Measurements from ENCODE around the gene KCNJ18.

KCNJ18 gene

GRCh38 chr17:21677126-21677910, 15.0 kb upstream of the KCNJ18 start:
- Histone ChIP-seq H3K79me1 (ENCODE audit: low read length) (no peaks in the 10 kb centered on the region), H3K79me2 (ENCODE audit: control insufficient read depth, insufficient read depth, low read length) (no peaks in the 10 kb centered on the region), H3K4me2 (ENCODE audit: low read length) (no peak overlapping the region), H3K23ac (ENCODE audit: low read length) (no peak overlapping the region), H4K8ac (ENCODE audit: low read depth, low read length) (no peak overlapping the region), H3K4me3 (ENCODE audit: low read length) (no peak overlapping the region), H2BK15ac (replicated peaks; ENCODE audit: low read depth) (no peak overlapping the region), H3K4ac (ENCODE audit: low read depth, low read length) (no peak overlapping the region), H3K27me3 (ENCODE audit: insufficient read depth, low read length, poor library complexity) (no peaks in the 10 kb centered on the region), H3K36me3 (ENCODE audit: control insufficient read depth, insufficient read depth, low read length) (no peaks in the 10 kb centered on the region), H4K5ac (ENCODE audit: low read length) (no peak overlapping the region), H3K9ac (ENCODE audit: low read length) (no peak overlapping the region), H2BK5ac (ENCODE audit: low read length) (no peak overlapping the region), H3K56ac (ENCODE audit: low read length) (no peak overlapping the region), H2AK5ac (ENCODE audit: low read length) (no peak overlapping the region), H2BK120ac (ENCODE audit: low read depth, low read length) (no peak overlapping the region), H3K4me1 (ENCODE audit: control insufficient read depth, low read depth, low read length) (no peaks in the 10 kb centered on the region), H3K18ac (ENCODE audit: low read length) (no peak overlapping the region), H3K27ac (ENCODE audit: low read depth, low read length) (no peak overlapping the region)
- no peak for DNase-seq
- WGBS (ENCODE audit: extremely low coverage, insufficient coverage, low lambda C conversion rate), result no CpG with 5 or more reads among the region's 15 CpGs

DNA sequence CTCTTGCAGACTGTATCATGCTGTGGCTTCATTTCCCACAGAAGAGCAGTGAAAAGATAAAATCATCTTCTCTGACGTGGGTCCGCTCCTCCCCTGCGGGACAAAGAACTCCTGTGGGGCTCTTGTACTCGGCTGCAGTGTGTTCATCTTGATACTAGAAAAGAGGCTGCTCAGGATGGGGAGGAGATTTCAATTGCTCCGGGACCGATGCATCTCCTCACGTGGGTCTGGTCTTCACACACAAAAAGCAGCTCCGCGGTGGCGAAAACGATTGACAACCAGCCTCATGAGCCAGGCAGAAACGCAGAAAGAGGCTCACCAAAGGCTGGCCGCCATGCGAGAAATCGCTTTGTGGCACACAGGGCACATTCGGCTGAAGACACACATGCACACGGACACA, 14.4 kb upstream of the KCNJ18 start:
- no peaks in the 10 kb centered on the region for H3K27me3 ChIP-seq (ENCODE audit: insufficient read depth, low read length, poor library complexity)
- H3K4me3 ChIP-seq (ENCODE audit: low read length), result no peak overlapping the region
- H2BK15ac ChIP-seq (replicated peaks; ENCODE audit: low read depth), result no peak overlapping the region
- H3K4ac ChIP-seq (ENCODE audit: low read depth, low read length), result no peak overlapping the region
- H3K27ac ChIP-seq (ENCODE audit: low read depth, low read length), result no peak overlapping the region
- H2BK120ac ChIP-seq (ENCODE audit: low read depth, low read length), result no peak overlapping the region
- no peak overlapping the region for H3K9ac ChIP-seq (ENCODE audit: low read length)
- no peaks in the 10 kb centered on the region for H3K79me2 ChIP-seq (ENCODE audit: control insufficient read depth, insufficient read depth, low read length)
- H4K8ac ChIP-seq (ENCODE audit: low read depth, low read length), result no peak overlapping the region
- no peak overlapping the region for H3K23ac ChIP-seq (ENCODE audit: low read length)
- no peak overlapping the region for H3K4me2 ChIP-seq (ENCODE audit: low read length)
- no peak overlapping the region for H2BK5ac ChIP-seq (ENCODE audit: low read length)
- H3K36me3 ChIP-seq (ENCODE audit: control insufficient read depth, insufficient read depth, low read length), result no peaks in the 10 kb centered on the region
- no peak overlapping the region for H2AK5ac ChIP-seq (ENCODE audit: low read length)
- no peaks in the 10 kb centered on the region for H3K79me1 ChIP-seq (ENCODE audit: low read length)
- no peak for DNase-seq
- no peak overlapping the region for H3K56ac ChIP-seq (ENCODE audit: low read length)
- no peak overlapping the region for H3K18ac ChIP-seq (ENCODE audit: low read length)
- WGBS (ENCODE audit: extremely low coverage, insufficient coverage, low lambda C conversion rate), result no CpG with 5 or more reads among the region's 17 CpGs
- H3K4me1 ChIP-seq (ENCODE audit: control insufficient read depth, low read depth, low read length), result no peaks in the 10 kb centered on the region
- H4K5ac ChIP-seq (ENCODE audit: low read length), result no peak overlapping the region

DNA sequence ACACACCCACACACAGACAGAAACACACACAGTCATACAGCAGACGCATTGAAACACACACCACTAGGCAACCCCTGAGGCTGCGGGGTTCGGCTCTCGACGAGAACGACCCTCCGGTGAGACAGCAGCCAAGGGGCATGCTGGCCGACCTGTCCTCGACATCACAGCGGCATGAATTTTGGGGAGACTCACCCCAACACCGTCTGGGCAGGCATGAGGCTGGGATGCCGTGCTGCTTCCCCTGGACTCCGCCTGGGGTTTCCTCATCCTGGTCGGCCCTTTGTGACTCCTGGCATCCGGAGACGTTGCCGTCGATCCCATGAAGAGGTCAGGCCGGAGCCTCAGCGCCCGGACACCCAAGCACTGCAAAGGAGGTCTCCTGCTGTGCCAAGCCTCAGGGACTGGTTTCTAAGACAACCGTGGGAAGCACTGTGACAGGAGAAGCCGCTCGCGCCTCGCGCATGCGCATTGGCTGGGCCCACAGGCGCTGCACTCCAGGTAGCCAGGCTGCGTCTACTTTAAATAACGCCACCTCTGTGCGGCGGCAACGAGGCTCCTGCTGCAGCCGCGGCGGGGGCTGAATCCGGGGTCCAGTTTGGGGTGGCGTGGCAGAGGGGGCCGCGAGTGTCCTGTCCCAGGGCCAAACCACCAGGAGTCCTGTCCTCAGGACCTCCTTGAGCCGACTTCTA, 13.8 kb upstream of the KCNJ18 start:
- H3K4me2 ChIP-seq (ENCODE audit: low read length), result no peak overlapping the region
- no CpG with 5 or more reads among the region's 42 CpGs for WGBS (ENCODE audit: extremely low coverage, insufficient coverage, low lambda C conversion rate)
- DNase-seq, result no peak
- no peaks in the 10 kb centered on the region for H3K79me1 ChIP-seq (ENCODE audit: low read length)
- no peak overlapping the region for H4K8ac ChIP-seq (ENCODE audit: low read depth, low read length)
- no peaks in the 10 kb centered on the region for H3K27me3 ChIP-seq (ENCODE audit: insufficient read depth, low read length, poor library complexity)
- H3K56ac ChIP-seq (ENCODE audit: low read length), result no peak overlapping the region
- no peaks in the 10 kb centered on the region for H3K79me2 ChIP-seq (ENCODE audit: control insufficient read depth, insufficient read depth, low read length)
- H2BK120ac ChIP-seq (ENCODE audit: low read depth, low read length), result no peak overlapping the region
- H3K9ac ChIP-seq (ENCODE audit: low read length), result no peak overlapping the region
- H3K4ac ChIP-seq (ENCODE audit: low read depth, low read length), result no peak overlapping the region
- no peaks in the 10 kb centered on the region for H3K4me1 ChIP-seq (ENCODE audit: control insufficient read depth, low read depth, low read length)
- no peak overlapping the region for H3K23ac ChIP-seq (ENCODE audit: low read length)
- no peak overlapping the region for H2AK5ac ChIP-seq (ENCODE audit: low read length)
- H2BK5ac ChIP-seq (ENCODE audit: low read length), result no peak overlapping the region
- no peak overlapping the region for H3K27ac ChIP-seq (ENCODE audit: low read depth, low read length)
- H4K5ac ChIP-seq (ENCODE audit: low read length), result no peak overlapping the region
- no peak overlapping the region for H2BK15ac ChIP-seq (replicated peaks; ENCODE audit: low read depth)
- no peak overlapping the region for H3K18ac ChIP-seq (ENCODE audit: low read length)
- no peaks in the 10 kb centered on the region for H3K36me3 ChIP-seq (ENCODE audit: control insufficient read depth, insufficient read depth, low read length)
- no peak overlapping the region for H3K4me3 ChIP-seq (ENCODE audit: low read length)

DNA sequence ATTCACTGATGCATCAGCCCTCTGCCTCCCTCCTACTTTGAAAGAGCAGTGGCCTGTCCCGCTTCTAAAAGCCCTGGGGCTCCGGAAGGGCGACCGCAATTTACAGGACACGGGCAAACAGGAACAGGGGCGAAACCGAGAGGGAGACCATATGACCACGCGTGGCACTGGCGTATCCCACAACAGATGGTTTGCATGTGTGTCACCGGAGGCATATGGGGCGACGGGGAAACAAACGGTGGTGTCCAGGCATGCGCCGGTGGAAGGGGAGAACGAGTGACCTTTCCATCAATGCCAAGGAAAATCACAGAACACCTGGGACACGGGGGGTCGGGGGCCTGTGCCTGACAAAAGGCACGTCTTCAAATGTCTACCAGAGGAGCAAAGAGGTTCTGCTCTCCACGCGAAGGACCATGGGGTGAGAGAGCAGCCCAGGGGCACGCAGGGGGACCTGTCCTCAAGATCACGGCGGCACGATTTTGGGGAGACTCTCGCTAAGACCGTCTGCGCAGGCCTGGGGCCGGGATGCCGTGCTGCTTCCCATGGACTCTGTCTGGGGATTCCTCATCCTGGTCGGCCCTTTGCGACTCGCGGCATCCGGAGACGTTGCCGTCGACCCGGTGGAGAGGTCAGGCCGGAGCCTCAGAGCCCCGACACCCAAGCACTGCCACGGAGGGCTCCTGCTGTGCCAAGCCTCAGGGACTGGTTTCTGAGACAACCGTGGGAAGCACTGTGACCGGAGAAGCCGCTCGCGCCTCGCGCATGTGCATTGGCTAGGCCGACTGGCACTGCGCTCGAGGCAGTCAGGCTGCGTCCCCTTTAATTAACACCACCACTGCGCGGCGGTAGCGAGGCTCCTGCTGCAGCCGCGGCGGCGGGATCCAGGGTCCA, 12.8 kb upstream of the KCNJ18 start:
- no peak overlapping the region for H3K4me2 ChIP-seq (ENCODE audit: low read length)
- H4K8ac ChIP-seq (ENCODE audit: low read depth, low read length), result no peak overlapping the region
- H3K4me3 ChIP-seq (ENCODE audit: low read length), result no peak overlapping the region
- H3K27me3 ChIP-seq (ENCODE audit: insufficient read depth, low read length, poor library complexity), result no peaks in the 10 kb centered on the region
- H3K79me2 ChIP-seq (ENCODE audit: control insufficient read depth, insufficient read depth, low read length), result no peaks in the 10 kb centered on the region
- no peak overlapping the region for H2AK5ac ChIP-seq (ENCODE audit: low read length)
- H3K18ac ChIP-seq (ENCODE audit: low read length), result no peak overlapping the region
- no peak overlapping the region for H3K56ac ChIP-seq (ENCODE audit: low read length)
- no peaks in the 10 kb centered on the region for H3K36me3 ChIP-seq (ENCODE audit: control insufficient read depth, insufficient read depth, low read length)
- H3K27ac ChIP-seq (ENCODE audit: low read depth, low read length), result no peak overlapping the region
- no peak overlapping the region for H2BK15ac ChIP-seq (replicated peaks; ENCODE audit: low read depth)
- no peaks in the 10 kb centered on the region for H3K79me1 ChIP-seq (ENCODE audit: low read length)
- H3K23ac ChIP-seq (ENCODE audit: low read length), result no peak overlapping the region
- no peak overlapping the region for H3K9ac ChIP-seq (ENCODE audit: low read length)
- no CpG with 5 or more reads among the region's 62 CpGs for WGBS (ENCODE audit: extremely low coverage, insufficient coverage, low lambda C conversion rate)
- H2BK5ac ChIP-seq (ENCODE audit: low read length), result no peak overlapping the region
- DNase-seq, result no peak
- H4K5ac ChIP-seq (ENCODE audit: low read length), result no peak overlapping the region
- no peak overlapping the region for H2BK120ac ChIP-seq (ENCODE audit: low read depth, low read length)
- H3K4ac ChIP-seq (ENCODE audit: low read depth, low read length), result no peak overlapping the region
- H3K4me1 ChIP-seq (ENCODE audit: control insufficient read depth, low read depth, low read length), result no peaks in the 10 kb centered on the region

- H3K4me1 ChIP-seq (ENCODE audit: control insufficient read depth, low read depth, low read length), result no peaks in the 10 kb centered on the region
- H3K79me2 ChIP-seq (ENCODE audit: control insufficient read depth, insufficient read depth, low read length), result no peaks in the 10 kb centered on the region
- no peak overlapping the region for H3K23ac ChIP-seq (ENCODE audit: low read length)
- no peak overlapping the region for H2AK5ac ChIP-seq (ENCODE audit: low read length)
- no peaks in the 10 kb centered on the region for H3K79me1 ChIP-seq (ENCODE audit: low read length)
- no peak overlapping the region for H3K4ac ChIP-seq (ENCODE audit: low read depth, low read length)
- no CpG with 5 or more reads among the region's 19 CpGs for WGBS (ENCODE audit: extremely low coverage, insufficient coverage, low lambda C conversion rate)
- DNase-seq, result no peak
- H3K36me3 ChIP-seq (ENCODE audit: control insufficient read depth, insufficient read depth, low read length), result no peaks in the 10 kb centered on the region
- H3K9ac ChIP-seq (ENCODE audit: low read length), result no peak overlapping the region
- H3K18ac ChIP-seq (ENCODE audit: low read length), result no peak overlapping the region
- H4K8ac ChIP-seq (ENCODE audit: low read depth, low read length), result no peak overlapping the region
- H3K27me3 ChIP-seq (ENCODE audit: insufficient read depth, low read length, poor library complexity), result no peaks in the 10 kb centered on the region
- H2BK5ac ChIP-seq (ENCODE audit: low read length), result no peak overlapping the region
- H2BK15ac ChIP-seq (replicated peaks; ENCODE audit: low read depth), result no peak overlapping the region
- H4K5ac ChIP-seq (ENCODE audit: low read length), result no peak overlapping the region
- no peak overlapping the region for H3K27ac ChIP-seq (ENCODE audit: low read depth, low read length)
- no peak overlapping the region for H3K4me3 ChIP-seq (ENCODE audit: low read length)
- H3K4me2 ChIP-seq (ENCODE audit: low read length), result no peak overlapping the region
- H2BK120ac ChIP-seq (ENCODE audit: low read depth, low read length), result no peak overlapping the region
- no peak overlapping the region for H3K56ac ChIP-seq (ENCODE audit: low read length)
These were observed 12.0 kb upstream of the KCNJ18 start for GRCh38 chr17:21680366-21680765.

All from mesendoderm (in vitro differentiated cells).